ENCODE measurements around the gene STK32B.

DNA sequence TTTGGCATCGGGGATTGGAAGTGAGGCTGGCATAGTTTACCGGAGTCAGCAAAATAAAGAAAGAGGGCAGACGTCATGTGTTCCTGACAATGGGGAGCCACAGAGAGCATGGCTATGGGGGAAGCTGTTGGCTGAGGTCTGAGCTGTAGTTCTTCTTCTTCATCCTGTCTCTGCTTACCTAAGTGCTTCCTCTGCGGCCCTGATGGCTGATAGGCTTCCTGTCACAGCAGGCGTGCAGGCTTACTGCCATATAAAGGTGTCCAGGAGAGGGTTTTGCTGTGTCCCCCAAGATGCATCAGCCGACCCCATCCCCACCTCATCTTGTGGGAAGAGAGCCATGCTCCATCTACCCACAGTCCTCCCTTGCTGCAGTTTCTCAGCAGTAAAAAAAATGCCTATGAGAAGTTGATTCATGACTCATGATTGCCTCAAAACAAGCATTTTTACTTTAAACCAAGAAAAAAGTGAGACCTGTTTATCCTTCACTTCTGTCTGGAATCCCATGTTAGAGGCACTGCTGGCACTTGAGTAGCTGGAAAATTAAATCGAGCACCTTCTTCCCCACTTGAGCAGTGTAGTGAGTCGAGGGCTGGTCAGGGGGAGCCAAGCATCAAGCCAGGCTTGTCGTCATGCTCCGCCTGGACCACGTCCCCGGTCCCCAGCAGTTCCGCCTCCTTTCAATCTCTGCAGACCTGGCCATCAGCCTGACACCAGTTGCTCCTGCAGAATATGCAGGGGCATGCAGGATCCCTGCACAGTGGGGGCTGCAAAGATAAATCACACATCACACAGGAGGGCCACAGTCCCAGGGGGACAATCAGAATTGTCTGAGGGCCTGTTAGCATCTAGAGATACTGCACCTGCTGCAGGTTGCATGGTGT lies 419.3 kb downstream of the STK32B start:
- no peak for TF ChIP-seq CTCF (IDR thresholded peaks at IDR 0.05)
- TF ChIP-seq EP300 (IDR thresholded peaks at IDR 0.05) = no peak
- TF ChIP-seq POLR2A (IDR thresholded peaks at IDR 0.05) = no peak
